Upper lobe of left lung (tissue), 4 donors: ENCODE results near the gene PRKCA.

Experiments
- EP300 ChIP-seq, 4 donors: sonication (generic); formaldehyde crosslinking; IDR thresholded peaks; one replicate each; pipeline ENCODE4 v1.5.1; 2017; ENCODE audit warnings: antibody characterized with exemption in 4 of 4, control low read depth in 2 of 4
- POLR2AphosphoS5 ChIP-seq, 2 donors: sonication (generic); formaldehyde crosslinking; IDR thresholded peaks; one replicate each; pipeline ENCODE4 v1.5.1; 2017; ENCODE audit warnings: antibody characterized with exemption in 2 of 2

DNA sequence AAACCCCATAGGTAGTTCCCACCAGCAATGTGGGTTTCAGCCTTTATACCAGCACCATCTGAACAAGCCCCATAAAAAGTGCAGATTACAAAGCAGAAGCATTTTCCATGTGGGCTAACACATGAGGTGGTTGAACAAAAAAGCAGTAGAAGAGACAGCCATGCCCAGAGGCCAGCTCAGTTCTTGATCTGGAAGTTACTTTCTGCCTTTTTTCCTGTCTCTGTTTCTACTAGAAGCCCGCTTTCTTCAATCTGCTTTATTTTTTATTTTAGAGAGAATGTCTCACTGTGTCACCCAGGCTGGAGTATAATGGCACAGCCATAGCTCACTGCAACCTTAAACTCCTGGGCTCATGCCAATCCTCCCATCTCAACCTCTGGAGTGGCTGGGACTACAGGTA is 41.7 kb upstream of the PRKCA start:
- no peak for TF ChIP-seq EP300 (IDR thresholded peaks at IDR 0.05)
- no peak for TF ChIP-seq POLR2AphosphoS5 (IDR thresholded peaks at IDR 0.05)
